HCT116 (cell line): ENCODE data around the gene FBXO22. TPM values are rescaled to one million over a fixed set of nuclear protein-coding genes. Genes with fewer than 3 reads are reported as not detected.

Source experiments
- ATAC-seq: fragments of 200-7000 bp; cut with Tn5 transposase; 2 replicates; pipeline ENCODE4 v1.9.1; 2020; ENCODE audit warnings: mild to moderate bottlenecking, moderate library complexity
- BruUV-seq: library from RNA; stranded (reverse); fragments of 400-500 nt; replicated peaks from 2 replicates; lab custom pipeline; 2021; lab: Mats Ljungman, UMichigan
- CTCF ChIA-PET: fragments of 300-600 bp; sonication (Branson Sonifier 250); formaldehyde crosslinking; loops from one replicate; lab custom pipeline; 2021; ENCODE audit warnings: antibody characterized with exemption; lab: Charles Lee
- POLR2A ChIA-PET: fragments of 300-600, 350-600 bp; sonication (Branson Sonifier 250); formaldehyde crosslinking; loops from one replicate; lab custom pipeline; 2021; ENCODE audit warnings: antibody characterized with exemption; lab: Charles Lee
- RAD21 ChIA-PET, 2 experiments: fragments of 300-600 bp; sonication (Branson Sonifier 250); formaldehyde crosslinking; loops; one replicate each; lab custom pipeline; 2023; ENCODE audit warnings: low total read pairs in 2 of 2; ENCODE audit not compliant: uncharacterized antibody in 2 of 2, unreplicated experiment in 2 of 2, low non-redundant PET in 1 of 2; lab: Charles Lee
- DNase-seq: peaks from one replicate; pipeline ENCODE4 v3.0.0-alpha.2; 2010; ENCODE audit warnings: low read depth, low spot score
- H2AFZ ChIP-seq: fragments of 200-600 bp; shearing (Covaris generic), sonication (generic); 2 replicates; pipeline ENCODE4 v1.6.1; 2017; ENCODE audit warnings: low read depth, mixed run types, mixed read lengths, antibody characterized with exemption, low read length; ENCODE audit not compliant: poor library complexity, severe bottlenecking
- H3K27ac ChIP-seq: 2 replicates; pipeline ENCODE4 v1.5.1; 2012; ENCODE audit warnings: low read depth, low read length
- H3K27me3 ChIP-seq: fragments of 200-600 bp; sonication (generic); 2 replicates; pipeline ENCODE4 v1.6.1; 2016; ENCODE audit warnings: mixed run types, low read length, mixed read lengths; ENCODE audit not compliant: insufficient read depth
- H3K36me3 ChIP-seq, 2 experiments: fragments of 200-500 bp in 1 of 2; fragments of 200-600 bp in 1 of 2; sonication (Bioruptor generic) in 1 of 2; sonication (generic) in 1 of 2; 2 replicates each; pipeline versions ENCODE4 v1.5.1 to v1.6.1; 2014 to 2016; ENCODE audit warnings: low read length in 2 of 2, inconsistent platforms in 1 of 2, mixed read lengths in 1 of 2, mixed run types in 1 of 2; ENCODE audit not compliant: insufficient read depth in 2 of 2, control insufficient read depth in 1 of 2
- H3K4me1 ChIP-seq, 2 experiments: fragments of 200-600 bp in 1 of 2; sonication (generic) in 1 of 2; 2 replicates each; pipeline versions ENCODE4 v1.5.1 to v1.6.1; 2012 to 2017; ENCODE audit warnings: low read length in 2 of 2, inconsistent platforms in 1 of 2, mild to moderate bottlenecking in 1 of 2, mixed read lengths in 1 of 2, mixed run types in 1 of 2, moderate library complexity in 1 of 2; ENCODE audit not compliant: insufficient read depth in 2 of 2, control insufficient read depth in 1 of 2
- H3K4me2 ChIP-seq: fragments of 200-600 bp; sonication (generic); 2 replicates; pipeline ENCODE4 v1.6.1; 2017; ENCODE audit warnings: mixed run types, low read length, mixed read lengths
- H3K4me3 ChIP-seq, 2 experiments: fragments of 200-600 bp in 1 of 2; sonication (generic) in 1 of 2; replicated peaks in 1 of 2; 2 replicates each; pipeline ENCODE4 v1.5.1; 2011 to 2016; ENCODE audit warnings: low read length in 2 of 2, control low read depth in 1 of 2, low read depth in 1 of 2, mild to moderate bottlenecking in 1 of 2, mixed read lengths in 1 of 2, mixed run types in 1 of 2
- H3K79me2 ChIP-seq: fragments of 200-600 bp; sonication (generic); 2 replicates; pipeline ENCODE4 v1.6.1; 2017; ENCODE audit warnings: mild to moderate bottlenecking, mixed run types, low read length, moderate library complexity, mixed read lengths; ENCODE audit not compliant: insufficient read depth
- H3K9ac ChIP-seq: fragments of 200-600 bp; sonication (generic); 2 replicates; pipeline ENCODE4 v1.6.1; 2016; ENCODE audit warnings: low read length, mixed read lengths
- H3K9me2 ChIP-seq: fragments of 200-600 bp; sonication (generic), shearing (Covaris generic); 2 replicates; pipeline ENCODE4 v1.6.1; 2017; ENCODE audit warnings: mixed run types, mild to moderate bottlenecking, moderate library complexity; ENCODE audit not compliant: insufficient read depth
- H3K9me3 ChIP-seq, 2 experiments: fragments of 200-500 bp in 1 of 2; fragments of 200-600 bp in 1 of 2; sonication (Bioruptor generic) in 1 of 2; sonication (generic) in 1 of 2; 2 replicates each; pipeline ENCODE4 v1.6.1; 2014 to 2017; ENCODE audit warnings: low read length in 2 of 2, mixed read lengths in 2 of 2, inconsistent platforms in 1 of 2, low read depth in 1 of 2, mild to moderate bottlenecking in 1 of 2, mixed run types in 1 of 2, moderate library complexity in 1 of 2; ENCODE audit not compliant: control insufficient read depth in 1 of 2, insufficient read depth in 1 of 2
- H4K20me1 ChIP-seq: fragments of 200-600 bp; sonication (generic), shearing (Covaris generic); 2 replicates; pipeline ENCODE4 v1.6.1; 2017; ENCODE audit warnings: mixed run types, mild to moderate bottlenecking, moderate library complexity; ENCODE audit not compliant: insufficient read depth
- CBX3 ChIP-seq: IDR thresholded peaks from 2 replicates; pipeline ENCODE4 v1.6.1; 2012; ENCODE audit warnings: low read depth
- CTCF ChIP-seq, 3 experiments: fragments of 200-600 bp in 1 of 3; sonication (generic) in 1 of 3; IDR thresholded peaks in 2 of 3; conservative IDR thresholded peaks in 1 of 3; 2 replicates each; pipeline ENCODE4 v1.5.1; 2012 to 2017; ENCODE audit warnings: low read depth in 2 of 3, low read length in 2 of 3, antibody characterized with exemption in 1 of 3, borderline replicate concordance in 1 of 3, control low read depth in 1 of 3, mild to moderate bottlenecking in 1 of 3, mixed read lengths in 1 of 3, mixed run types in 1 of 3, moderate library complexity in 1 of 3; ENCODE audit not compliant: insufficient read depth in 1 of 3
- ELF1 ChIP-seq: IDR thresholded peaks from 2 replicates; pipeline ENCODE4 v1.6.1; 2012; ENCODE audit warnings: low read depth, borderline replicate concordance
- JUND ChIP-seq: IDR thresholded peaks from 2 replicates; pipeline ENCODE4 v1.6.1; 2012
- POLR2A ChIP-seq: IDR thresholded peaks from 2 replicates; pipeline ENCODE4 v1.7.0; 2011; ENCODE audit warnings: borderline replicate concordance; ENCODE audit not compliant: insufficient read depth, insufficient read length; ENCODE audit errors: extremely low read depth
- SIN3A ChIP-seq: IDR thresholded peaks from 2 replicates; pipeline ENCODE4 v1.6.1; 2012; ENCODE audit warnings: low read depth
- SP1 ChIP-seq: IDR thresholded peaks from 2 replicates; pipeline ENCODE4 v1.6.1; 2012; ENCODE audit warnings: low read depth
- SRF ChIP-seq: IDR thresholded peaks from 2 replicates; pipeline ENCODE4 v1.6.1; 2012; ENCODE audit warnings: low read depth
- TCF7L2 ChIP-seq: IDR thresholded peaks from 2 replicates; pipeline ENCODE4 v1.7.0; 2011; ENCODE audit warnings: borderline replicate concordance, inconsistent platforms; ENCODE audit not compliant: insufficient read depth, insufficient read length; ENCODE audit errors: extremely low read depth
- intact Hi-C: fragments of 100-400 bp; cut with micrococcal nuclease; formaldehyde crosslinking; loops from 2 replicates; pipeline ENCODE4 v1.10.0; 2022
- total RNA-seq: library from RNA; stranded (reverse); gene quantifications from one replicate; pipeline ENCODE4 v1.2.1, GENCODE V29; 2021; ENCODE audit not compliant: unreplicated experiment
- TF ChIP-seq, protein P1 (sequence below): IDR thresholded peaks from 2 replicates; pipeline ENCODE4 v1.6.1; 2012

FBXO22 gene
- total RNA-seq, 1 experiment from 2014 or later, result 60.3 TPM

DNA sequence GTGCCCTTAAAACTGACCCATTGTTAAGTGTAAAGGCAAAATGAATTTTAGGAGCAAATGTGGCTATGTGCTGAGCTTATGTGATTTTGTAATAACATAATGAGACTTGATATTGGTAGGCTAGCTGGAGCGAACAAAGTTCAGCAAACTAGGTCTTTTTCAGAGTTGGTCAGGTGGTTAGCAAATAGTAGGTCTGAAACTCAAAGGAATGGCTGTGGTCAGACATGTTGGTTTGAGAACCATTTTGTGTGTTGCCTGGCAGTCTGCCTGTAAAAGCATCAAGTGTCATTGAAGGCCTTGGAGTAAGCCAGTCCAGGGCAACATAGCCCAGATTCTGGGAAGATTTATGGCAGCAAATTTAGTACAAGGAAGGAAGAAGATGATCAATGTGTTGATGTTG, 16.4 kb downstream of the FBXO22 start:
- no TSS peak for BruUV-seq
- no peak overlapping the region for H3K9ac ChIP-seq
- no peaks in the 10 kb centered on the region for H3K9me3 ChIP-seq
- ATAC-seq (no peak), DNase-seq (no peak)
- no peak overlapping the region for H3K4me3 ChIP-seq
- ChIA-PET CTCF (interaction anchor here (2.5 kb wide), 1 partner anchor 10 kb away, joined by 12 read pairs; no protein-coding TSS in a partner anchor), RAD21 (no interaction called here), POLR2A (no interaction called here)
- no peak for TF ChIP-seq JUND
- TF ChIP-seq TCF7L2, result no peak
- TF ChIP-seq SRF, result no peak
- TF ChIP-seq CBX3, result no peak
- TF ChIP-seq POLR2A, result no peak
- no peak for TF ChIP-seq CTCF (IDR thresholded peaks at IDR 0.05 in 2 of 3, conservative IDR thresholded peaks at IDR 0.05 in 1 of 3; ENCODE audit: borderline replicate concordance in 1 of 3, insufficient read depth in 1 of 3, low read depth in 2 of 3, low read length in 2 of 3)
- no peak for TF ChIP-seq SP1
- no peak for TF ChIP-seq ELF1
- no peak for TF ChIP-seq SIN3A
- TF ChIP-seq, protein P1, sequence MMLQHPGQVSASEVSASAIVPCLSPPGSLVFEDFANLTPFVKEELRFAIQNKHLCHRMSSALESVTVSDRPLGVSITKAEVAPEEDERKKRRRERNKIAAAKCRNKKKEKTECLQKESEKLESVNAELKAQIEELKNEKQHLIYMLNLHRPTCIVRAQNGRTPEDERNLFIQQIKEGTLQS, result no peak
- H3K4me1 ChIP-seq, result no peaks in the 10 kb centered on the region
- 0 out of 2 replicates have a peak, but pooled peaks cover 4% of the 10 kb centered on the region for H4K20me1 ChIP-seq
- no peaks in the 10 kb centered on the region for H3K9me2 ChIP-seq
- peaks cover 16 to 19% of the 10 kb centered on the region in 2 experiments; a peak in 3 of 4 replicates for H3K36me3 ChIP-seq
- intact Hi-C loops, result loop anchor here (5.0 kb wide), 1 partner anchor 188 kb away; no protein-coding TSS in a partner anchor
- no peak overlapping the region for H3K4me2 ChIP-seq
- peaks cover 80% of the 10 kb centered on the region for H3K79me2 ChIP-seq
- no peaks in the 10 kb centered on the region for H3K27me3 ChIP-seq
- no peak overlapping the region for H2AFZ ChIP-seq
- H3K27ac ChIP-seq, result no peak overlapping the region
